SK-N-SH (cell line): ENCODE results near the gene PARVG.

Source experiments
- CHD2 ChIP-seq: fragments of 150-350 bp; IDR thresholded peaks from 2 replicates; pipeline ENCODE4 v1.6.1; 2018; ENCODE audit warnings: low read length; ENCODE audit not compliant: partially characterized antibody
- CTCF ChIP-seq: fragments of 200-600 bp; sonication (generic); IDR thresholded peaks from 2 replicates; pipeline ENCODE4 v1.6.1; 2017; ENCODE audit warnings: antibody characterized with exemption, mild to moderate bottlenecking, moderate library complexity
- EP300 ChIP-seq, 2 experiments: IDR thresholded peaks; 2 replicates each; pipeline versions ENCODE4 v1.4.0 to v1.6.1; 2012; ENCODE audit warnings: borderline replicate concordance in 1 of 2, low read depth in 1 of 2, low read length in 1 of 2
- GATA2 ChIP-seq: sonication (generic); formaldehyde crosslinking; IDR thresholded peaks from 2 replicates; pipeline ENCODE4 v1.5.0; 2020; ENCODE audit warnings: mild to moderate bottlenecking, missing genetic modification reagents
- JUND ChIP-seq: IDR thresholded peaks from 2 replicates; pipeline ENCODE4 v1.4.0; 2012
- MAX ChIP-seq: IDR thresholded peaks from 2 replicates; pipeline ENCODE4 v1.4.0; 2012; ENCODE audit warnings: low read depth
- POLR2AphosphoS5 ChIP-seq: IDR thresholded peaks from 2 replicates; pipeline ENCODE4 v1.6.1; 2012; ENCODE audit warnings: low read depth, low read length
- SIN3A ChIP-seq: IDR thresholded peaks from 2 replicates; pipeline ENCODE4 v1.6.1; 2012; ENCODE audit warnings: low read depth, mild to moderate bottlenecking, low read length, moderate library complexity, borderline replicate concordance
- TF ChIP-seq, protein P1 (sequence below): IDR thresholded peaks from 2 replicates; pipeline ENCODE4; 2012

DNA sequence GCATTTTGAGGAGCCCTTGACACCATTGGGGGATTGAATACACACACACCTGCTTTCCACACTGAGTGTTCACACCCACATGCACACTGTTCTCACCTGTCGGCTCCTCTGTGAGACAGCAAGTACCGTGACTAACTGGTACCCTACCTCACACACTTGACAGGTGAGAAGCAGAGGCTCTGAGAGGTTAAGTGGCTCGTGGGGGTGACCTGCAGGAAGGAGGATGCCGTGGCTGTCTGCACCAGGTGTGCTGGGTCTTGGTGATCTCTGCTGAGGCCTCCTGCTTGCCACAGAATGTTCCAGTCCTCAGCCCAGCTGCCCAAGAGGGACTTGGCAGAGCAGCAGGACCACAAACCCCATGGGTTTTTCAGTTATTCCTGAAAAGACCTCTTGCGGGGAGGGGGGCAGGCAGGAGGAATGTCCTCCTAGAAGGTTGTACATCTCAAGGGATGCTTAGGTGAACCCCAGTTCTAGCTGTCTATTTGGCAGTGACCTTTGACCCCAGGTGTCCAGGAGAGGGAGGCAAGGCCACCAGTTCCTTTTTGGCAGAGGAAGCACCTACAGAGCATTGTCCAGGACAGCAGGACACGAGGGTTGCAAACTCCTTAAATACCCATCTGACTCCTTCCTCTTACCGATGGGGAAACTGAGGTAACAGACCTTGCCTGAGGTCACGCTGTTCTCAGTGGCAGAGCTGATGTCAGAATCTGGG lies 66.0 kb downstream of the PARVG start:
- TF ChIP-seq CTCF (no peak), MAX (no peak), JUND (no peak), SIN3A (no peak), POLR2AphosphoS5 (no peak), CHD2 (no peak), EP300 (IDR thresholded peaks at IDR 0.05; ENCODE audit: borderline replicate concordance in 1 of 2, low read depth in 1 of 2, low read length in 1 of 2) (no peak), GATA2 (CRISPR knock-in tag) (no peak)
- TF ChIP-seq, protein P1, sequence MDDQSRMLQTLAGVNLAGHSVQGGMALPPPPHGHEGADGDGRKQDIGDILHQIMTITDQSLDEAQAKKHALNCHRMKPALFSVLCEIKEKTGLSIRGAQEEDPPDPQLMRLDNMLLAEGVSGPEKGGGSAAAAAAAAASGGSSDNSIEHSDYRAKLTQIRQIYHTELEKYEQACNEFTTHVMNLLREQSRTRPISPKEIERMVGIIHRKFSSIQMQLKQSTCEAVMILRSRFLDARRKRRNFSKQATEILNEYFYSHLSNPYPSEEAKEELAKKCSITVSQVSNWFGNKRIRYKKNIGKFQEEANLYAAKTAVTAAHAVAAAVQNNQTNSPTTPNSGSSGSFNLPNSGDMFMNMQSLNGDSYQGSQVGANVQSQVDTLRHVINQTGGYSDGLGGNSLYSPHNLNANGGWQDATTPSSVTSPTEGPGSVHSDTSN, result no peak
